GM19023 (cell line): ENCODE measurements around the gene COL24A1.
A peak's percentile ranks its signal among the peaks of the same experiment; 100 is the strongest.

Experiments
- ATAC-seq: cut with Tn5 transposase; IDR thresholded peaks from one replicate; pipeline ENCODE4 v1.9.1; 2021; ENCODE audit warnings: mild to moderate bottlenecking, moderate library complexity; ENCODE audit not compliant: unreplicated experiment

The COL24A1 gene

DNA sequence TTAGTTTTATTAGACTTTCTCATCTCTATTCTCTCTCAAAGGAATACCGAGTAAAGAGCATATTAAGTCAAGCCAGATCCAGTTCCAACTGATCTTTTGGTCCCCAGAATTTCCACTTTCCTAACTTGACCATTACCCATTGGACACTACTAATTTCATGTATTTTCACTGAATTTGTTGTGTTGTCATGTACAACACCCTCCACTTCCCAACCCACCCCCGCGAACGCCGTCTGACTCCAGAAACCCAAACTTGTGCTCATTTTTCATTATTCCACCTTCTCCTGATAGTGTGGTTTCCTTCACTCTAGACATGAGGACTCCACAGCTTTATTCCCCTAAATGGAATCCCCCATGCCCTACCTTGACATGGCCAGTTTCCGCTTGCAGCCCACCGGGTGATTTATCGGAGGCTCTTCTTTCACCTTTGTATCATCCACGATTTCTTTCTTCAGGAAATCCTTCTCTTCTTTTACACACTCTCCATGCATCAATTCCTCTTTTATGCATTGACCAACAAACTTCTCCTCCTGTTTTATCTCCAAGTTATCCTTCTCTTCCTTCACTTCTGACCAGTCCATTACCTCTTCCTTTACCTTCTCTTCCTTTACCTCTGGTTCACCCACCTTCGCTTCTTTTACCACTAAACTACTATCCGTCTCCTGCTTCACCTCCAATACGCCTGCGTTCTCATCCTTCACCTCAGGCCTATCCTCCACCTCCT, 449.1 kb downstream of the COL24A1 start:
- ATAC-seq: peak; percentile 34

DNA sequence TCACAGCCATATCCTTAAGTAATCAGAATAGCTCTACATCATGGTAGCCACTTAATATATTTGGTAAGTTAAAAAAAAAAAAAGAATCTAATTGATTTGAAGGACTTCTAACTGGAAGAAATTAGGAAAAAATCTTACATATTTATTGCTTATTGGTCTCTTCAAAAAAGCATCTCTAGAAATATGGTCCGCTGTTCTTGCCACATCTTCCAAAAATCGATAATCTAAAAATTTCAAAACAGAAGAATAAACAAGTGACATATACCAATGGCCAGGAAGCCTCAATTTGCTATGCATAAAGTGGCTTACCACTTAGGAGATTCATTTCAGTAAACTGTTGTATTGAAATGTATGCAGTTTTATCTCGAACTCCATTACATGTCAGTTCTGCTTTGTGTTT, 450.6 kb downstream of the COL24A1 start:
- ATAC-seq: no peak

DNA sequence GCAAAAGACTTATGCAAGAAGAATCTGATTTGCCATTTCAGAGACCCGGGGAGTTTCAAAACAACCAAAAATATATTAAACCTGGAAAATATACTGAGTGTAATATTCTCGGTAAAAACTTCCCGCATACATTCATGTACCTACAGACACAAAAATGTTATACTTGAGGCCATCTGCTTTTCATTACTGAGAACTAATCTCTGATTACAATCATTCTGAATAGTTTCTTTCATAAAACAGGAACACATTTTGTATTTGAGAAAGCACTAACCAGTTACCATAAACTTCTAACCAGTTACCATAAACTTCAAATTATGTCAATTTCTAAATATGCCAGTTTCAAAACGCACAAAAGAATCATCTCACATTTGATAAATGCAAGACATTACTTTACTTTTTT, 456.1 kb downstream of the COL24A1 start:
- no peak for ATAC-seq

DNA sequence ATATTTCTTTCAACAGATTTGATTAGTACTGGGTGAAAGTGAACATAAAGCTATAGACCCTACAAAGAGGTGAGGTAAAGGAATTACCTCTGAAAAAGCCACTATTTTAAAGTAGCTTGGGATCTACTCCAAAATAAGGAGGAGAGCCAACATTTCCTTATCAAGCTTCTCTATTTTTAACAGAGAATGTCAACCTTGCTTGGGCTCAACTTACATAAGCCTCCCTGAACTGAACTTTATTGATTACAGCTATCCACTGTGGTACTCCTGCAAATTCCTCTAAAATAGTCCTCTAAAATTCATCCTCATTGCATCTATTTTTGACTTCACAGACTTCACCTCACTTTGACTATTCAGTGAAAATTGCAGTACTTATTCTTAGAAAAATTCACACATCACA, 458.7 kb downstream of the COL24A1 start:
- ATAC-seq: no peak

DNA sequence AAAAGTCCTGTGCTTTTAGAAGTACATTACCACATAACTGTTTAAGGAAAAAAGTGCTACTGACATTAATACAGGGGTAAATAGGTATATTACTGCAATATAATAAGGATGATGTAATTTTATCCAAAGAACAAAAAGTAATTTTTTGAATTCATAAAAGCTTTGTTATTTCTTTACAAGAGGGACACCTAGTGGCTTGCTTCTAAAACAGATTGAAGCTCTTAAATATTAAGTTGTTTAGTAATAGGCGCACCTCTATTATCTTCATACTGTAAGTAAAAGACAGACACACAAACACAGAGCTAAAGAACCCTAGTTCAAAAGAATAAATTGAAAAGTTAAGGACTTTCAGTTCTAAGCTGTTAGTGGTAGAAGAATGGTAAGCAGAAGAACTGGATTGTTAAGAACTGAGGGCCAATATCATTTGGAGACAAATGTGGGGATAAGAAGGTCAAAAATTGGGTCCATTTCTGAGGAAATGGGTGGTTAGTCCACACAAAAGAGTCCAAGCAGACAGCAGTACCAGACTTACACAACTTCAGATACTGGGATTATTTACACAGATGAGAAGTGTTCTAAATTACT, 463.8 kb downstream of the COL24A1 start:
- ATAC-seq: no peak

DNA sequence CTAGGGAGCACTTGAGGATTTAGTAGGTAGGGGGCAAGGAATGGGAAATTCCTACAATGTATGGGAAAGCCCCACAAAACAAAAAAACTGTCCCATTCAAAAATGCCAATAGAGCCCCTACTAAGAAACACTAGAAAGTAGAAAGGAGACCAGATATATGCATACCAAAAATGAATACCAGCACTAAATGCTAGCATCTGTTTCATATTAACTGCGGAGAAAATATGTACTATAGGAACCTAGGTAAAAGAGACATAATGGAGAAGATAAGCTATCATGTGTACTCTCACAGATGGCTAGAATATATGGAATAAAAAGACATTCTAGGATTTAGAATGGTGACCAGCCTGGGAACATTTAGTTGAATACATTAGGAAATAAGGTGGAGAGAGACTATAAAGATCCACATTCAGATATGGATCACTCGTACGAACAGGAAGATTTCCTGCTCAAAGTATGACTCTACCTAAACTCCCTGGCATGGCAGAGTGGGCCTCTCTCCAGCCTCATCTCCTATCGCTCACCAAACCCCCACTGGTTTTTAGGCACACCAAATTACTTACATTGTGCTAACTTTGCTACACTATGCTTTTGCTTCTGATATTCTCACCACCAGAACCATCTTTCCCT, 466.7 kb downstream of the COL24A1 start:
- no peak for ATAC-seq

DNA sequence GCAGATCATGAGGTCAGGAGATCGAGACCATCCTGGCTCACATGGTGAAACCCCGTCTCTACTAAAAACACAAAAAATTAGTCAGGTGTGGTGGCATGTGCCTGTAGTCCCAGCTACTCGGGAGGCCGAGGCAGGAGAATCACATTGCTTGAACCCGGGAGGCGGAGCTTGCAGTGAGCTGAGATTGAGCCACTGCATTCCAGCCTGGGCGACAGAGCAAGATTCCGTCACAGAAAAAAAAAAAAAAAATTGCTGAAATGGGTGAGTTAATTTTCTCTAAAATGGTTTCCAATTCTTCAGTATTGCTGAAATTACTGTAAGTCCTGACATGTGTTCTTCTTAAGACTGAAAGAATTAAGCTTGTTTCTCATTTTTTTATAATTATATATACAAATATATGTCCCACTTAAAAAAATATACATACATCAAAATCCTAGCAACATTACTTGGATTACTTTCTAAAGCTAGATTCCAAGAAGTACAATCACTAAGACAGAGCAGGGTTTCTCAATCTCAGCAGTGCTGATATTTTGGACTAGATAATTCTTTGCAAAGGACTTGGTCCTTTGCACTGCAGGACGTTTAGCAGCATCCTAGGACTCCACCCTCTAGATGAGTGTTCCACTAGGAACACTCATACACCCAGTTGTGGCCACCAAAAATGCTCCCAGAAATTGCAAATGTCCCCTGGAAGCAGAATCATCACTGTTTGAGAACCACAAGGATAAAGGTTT, 473.1 kb downstream of the COL24A1 start:
- no peak for ATAC-seq

DNA sequence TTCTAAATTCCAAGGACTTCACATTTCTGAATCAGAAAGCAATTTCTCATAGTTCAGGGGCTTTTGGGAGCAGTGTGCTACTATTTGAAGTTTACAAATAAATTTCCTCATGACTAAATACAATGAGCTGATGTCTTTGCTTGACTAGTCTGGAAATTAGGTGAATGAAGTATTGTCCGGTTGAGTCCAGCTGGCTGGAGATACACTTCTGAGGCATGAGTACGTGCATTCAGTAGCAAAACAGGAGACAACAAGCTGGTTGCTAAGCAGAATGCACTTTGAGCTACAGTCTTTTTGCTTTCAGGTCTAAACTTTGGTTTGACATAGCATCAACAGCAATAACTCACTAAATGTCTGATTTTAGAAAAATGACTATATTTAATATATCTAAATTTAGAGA, 475.5 kb downstream of the COL24A1 start:
- ATAC-seq: no peak
